GM19455 (cell line): ENCODE measurements around the gene SPANXD.
"Not testable (repeated sequence)": the region's sequence is repeated elsewhere in the genome, so short reads cannot be mapped to it uniquely, and the experiment has no call there.

ENCODE experiments used
- ATAC-seq: cut with Tn5 transposase; IDR thresholded peaks from one replicate; pipeline ENCODE4 v1.9.1; 2021; ENCODE audit not compliant: unreplicated experiment

Gene SPANXD, protein sequence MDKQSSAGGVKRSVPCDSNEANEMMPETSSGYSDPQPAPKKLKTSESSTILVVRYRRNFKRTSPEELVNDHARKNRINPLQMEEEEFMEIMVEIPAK

DNA sequence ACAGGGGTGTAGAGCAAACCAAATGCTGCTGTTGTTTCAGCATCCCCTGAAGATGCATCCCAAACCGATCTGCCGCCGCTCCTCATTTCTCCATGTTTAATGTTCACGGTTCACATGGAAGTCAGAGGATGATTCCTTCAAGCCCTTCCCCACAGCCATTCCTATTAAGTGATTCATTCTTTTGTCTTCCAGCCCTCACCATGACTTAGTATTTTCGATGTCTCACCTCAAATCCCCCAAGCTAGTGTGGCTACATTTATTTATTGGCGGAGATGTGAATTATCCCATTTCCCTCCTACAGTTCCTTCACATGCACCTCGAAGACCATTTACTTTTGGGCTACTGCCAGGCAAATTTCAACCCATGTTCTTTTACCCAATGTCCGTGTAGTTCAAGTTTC lies at the start of gene SPANXD:
TSS of gene SPANXD (minus strand) at position 101 of the 400 bp plus-strand sequence. CDS start 334 bp downstream, outside the sequence.
- ATAC-seq, result not testable (repeated sequence)

DNA sequence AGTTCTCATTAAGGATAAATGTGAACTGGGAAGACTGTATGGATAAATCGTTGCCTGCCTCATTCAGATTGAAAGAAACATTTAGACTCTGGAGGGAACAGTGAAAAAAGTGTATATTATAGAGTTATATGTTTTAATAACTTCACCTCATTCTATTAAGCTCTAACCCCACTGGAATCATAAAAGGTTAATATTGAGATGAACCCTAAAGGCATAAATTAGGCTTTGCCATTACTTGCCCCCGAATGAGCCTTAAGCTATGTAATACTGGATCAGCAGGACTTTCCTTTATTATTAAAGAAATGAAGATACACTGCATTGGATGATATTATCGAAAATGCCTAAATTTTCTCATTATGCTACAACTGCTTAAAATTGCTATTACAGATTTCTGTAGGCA lies 44.1 kb upstream of the SPANXD start:
- no peak for ATAC-seq

DNA sequence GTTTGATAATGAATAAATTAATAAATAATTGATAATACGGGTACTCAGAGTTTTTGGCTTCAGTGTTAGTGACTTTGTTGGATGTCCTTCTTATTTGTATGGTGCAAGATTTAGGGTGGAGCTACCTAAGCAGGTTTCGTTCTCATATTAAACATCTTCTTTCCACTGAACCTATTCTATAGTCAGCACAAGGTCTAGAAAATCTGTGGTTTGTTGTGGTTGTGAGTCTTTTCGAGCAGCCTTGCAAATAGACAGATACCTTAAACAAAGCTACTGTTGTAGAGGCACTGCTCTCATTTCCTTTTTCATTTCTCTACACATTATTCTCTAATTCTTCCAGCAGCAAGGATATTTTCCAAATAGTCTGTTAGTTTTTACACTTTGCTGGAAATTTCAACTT lies 38.1 kb upstream of the SPANXD start:
- no peak for ATAC-seq

DNA sequence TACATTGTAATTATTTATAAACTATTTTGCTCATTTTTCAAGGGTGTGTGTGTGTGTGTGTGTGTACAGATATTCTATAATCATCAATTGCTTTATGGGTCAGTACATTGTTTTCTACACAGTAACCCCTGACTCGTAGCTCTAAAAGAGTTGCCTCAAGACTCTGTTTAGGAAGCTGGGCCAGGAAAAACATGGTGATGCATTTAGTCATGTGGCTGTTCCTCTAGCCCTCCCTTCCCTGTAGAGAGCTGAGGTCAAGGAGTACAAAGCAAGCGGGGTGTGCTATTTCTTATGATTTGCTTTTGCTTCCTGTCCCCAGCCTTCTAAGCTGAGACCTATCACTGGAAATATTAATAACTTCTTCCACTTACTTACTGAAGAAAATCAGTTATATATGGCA lies 34.8 kb upstream of the SPANXD start:
- ATAC-seq, result no peak

DNA sequence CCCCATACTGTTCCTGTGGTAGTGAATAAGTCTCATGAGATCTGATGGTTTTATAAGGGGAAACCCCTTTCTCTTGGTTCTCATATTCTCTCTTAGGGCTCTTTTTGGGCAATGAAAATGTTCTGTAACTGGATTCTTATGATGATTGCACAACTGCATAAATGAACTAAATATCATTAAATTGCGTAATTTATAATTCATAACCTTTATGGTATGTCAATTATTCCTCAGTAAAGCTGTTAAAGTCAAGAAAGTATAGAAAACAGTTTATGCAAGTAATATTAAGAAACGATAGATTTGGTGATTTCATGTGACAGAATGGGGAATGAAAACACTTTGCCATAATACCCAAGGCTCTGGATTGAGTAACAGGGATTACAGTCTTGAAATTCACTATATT lies 33.5 kb upstream of the SPANXD start:
- no peak for ATAC-seq

DNA sequence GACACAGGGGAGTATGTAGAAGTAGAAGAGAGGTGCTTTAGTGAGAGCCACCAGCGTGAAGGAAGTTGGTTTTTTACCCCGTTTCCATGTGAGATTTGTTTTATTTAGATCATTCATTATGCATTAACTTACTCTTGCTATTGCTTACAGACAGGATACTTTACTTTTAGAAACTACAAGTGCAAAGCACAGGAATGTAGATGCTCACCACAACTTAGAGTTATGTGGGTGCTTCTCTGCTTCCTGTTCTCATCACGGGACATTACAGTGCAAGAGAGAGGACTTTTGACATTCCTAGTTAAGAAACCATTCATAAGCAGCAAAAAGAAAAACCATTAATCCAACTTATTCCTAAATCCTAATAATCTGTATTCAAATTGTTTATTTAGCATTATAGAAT lies 25.6 kb upstream of the SPANXD start:
- no peak for ATAC-seq

DNA sequence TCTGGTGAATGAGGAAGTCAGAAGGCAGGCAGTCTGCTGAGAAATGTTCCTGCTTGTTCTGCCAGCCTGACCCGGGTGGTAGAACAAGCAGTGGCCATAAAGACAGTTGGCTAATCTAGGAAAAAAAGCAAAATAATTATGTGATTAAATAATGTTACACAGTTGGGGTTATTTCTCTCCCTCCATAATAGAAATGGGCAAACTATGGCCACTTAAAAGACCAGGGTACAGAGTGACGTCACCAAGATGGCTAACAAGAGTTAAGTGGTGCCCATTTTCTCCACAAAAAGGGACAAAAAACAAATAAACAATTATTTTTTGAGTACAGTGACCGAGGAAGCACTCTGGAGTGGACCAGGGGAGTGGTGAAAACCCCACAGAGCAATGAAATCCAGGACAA lies 16.1 kb upstream of the SPANXD start:
- ATAC-seq, result no peak

DNA sequence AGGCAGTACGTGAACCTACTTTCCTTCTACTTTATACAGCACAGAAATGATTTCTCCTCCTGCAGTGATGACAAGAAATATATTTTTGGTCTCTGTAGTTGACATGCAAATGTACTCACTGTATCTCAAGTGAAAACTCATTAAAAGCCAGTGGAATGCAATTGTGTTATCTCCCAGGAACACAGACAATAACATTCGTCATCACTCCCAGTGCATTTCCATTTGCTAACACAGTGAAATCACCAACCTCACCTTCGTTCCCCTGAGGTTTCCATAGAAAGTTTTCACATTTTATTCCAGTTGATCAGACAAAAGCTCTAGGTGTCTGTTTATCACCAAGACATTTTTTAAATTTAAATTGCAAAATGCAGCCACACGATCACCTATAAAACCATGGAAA lies 2.5 kb upstream of the SPANXD start:
- no peak for ATAC-seq

DNA sequence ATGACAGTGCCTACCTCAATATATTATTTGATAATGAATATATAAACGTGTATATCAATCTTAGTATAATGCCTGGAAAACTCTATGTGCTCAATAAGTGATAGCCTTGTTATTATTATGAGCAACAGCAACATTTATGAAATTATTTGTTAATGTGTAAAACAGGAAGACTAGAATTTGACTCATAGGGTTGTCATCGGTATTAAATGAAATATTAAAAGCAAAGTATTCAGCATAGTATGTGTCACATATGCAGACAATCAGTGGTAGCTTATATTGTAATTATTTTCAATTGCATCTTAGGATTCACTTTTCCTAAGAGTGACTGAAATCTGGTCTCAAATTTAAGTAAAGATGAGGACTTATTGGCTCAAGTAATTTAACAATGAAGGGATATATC lies 24.6 kb downstream of the SPANXD start:
- ATAC-seq, result no peak

DNA sequence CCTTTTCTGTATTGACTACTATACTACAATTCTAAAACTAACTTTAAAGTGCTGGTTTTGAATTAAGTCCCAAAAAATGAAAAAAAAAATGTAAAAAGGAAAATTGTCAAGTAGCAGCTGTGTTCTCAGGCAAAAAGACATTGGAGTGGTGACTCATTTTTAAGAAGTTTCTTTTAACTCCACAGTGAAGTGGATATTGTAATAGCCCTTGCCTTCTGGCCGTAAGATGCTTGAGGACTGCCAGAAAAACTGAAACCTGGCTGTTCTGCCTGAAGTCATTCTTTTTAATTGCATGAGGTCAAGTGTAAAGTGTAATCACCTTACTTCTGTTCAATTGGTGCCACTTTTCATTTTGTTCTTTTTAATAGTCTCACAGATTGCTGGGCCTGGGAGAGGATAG lies 28.9 kb downstream of the SPANXD start:
- ATAC-seq, result no peak

DNA sequence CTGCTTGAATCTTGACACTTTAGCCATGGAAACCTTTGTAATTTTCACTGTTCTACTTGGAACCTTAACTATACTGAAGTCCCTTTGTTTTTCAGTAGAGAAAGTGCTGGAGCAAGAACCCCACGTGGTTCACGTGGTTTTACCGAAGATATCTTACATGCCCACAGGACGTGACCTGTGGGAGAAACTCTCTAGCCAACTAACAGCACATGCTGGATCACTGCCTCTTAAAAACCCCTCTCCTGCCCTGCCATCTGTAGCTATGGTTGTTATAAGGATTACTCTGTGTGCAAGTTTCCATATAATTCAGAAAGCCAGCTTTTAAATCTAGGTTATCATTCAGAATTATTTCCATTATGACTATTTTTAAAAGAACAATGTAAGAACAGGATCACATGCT lies 30.2 kb downstream of the SPANXD start:
- no peak for ATAC-seq

DNA sequence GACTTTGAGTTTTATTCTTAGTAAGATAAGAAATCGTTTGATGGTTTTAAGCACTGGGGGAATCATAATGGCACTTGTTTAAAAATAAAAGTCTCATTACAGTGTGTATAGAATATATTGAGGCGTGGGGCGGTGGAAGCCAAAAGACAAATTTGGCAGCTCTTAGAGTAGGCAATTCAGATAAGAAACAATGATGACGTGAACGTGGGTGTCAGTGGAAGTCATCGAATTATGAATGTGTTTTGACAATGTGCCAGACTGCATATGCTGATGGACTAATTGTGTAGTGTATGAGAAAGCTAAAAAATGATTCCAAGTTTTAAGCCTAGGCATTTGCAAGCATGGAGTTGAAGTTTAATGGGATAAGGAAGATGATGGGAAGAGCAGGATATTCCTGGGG lies 35.8 kb downstream of the SPANXD start:
- no peak for ATAC-seq

DNA sequence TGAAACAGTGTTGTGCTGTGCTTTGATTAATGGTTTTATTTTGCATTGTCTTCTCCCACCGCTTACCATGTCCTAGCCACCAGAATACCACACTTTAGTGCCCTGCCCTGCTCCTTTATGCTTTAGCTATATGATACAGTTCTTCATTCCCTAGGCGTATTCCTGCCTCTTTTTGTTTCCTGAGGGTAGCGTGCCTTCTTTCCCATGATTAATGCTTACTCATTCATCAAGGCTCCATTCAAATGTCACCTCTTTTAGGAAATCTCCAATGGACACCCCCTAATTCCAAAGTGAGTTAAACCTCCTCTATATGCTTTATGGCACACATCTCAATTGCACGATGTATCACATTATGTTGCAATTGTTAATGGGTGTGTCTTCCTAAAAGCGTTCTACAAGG lies 46.3 kb downstream of the SPANXD start:
- no peak for ATAC-seq
